Prostate gland (tissue), 2 donors: ENCODE measurements around the gene CALB2. TPM values are rescaled to one million over a fixed set of nuclear protein-coding genes. Genes with fewer than 3 reads are reported as not detected.

Experiments
- DNase-seq: peaks from one replicate; pipeline ENCODE4 v3.0.0-alpha.2; 2019; ENCODE audit warnings: low spot score
- H3K27ac ChIP-seq, 2 donors: fragments of 200-600 bp; sonication (generic); 2 replicates each; pipeline ENCODE4 v1.5.1; 2017 to 2019
- H3K27me3 ChIP-seq: fragments of 200-600 bp; sonication (generic); replicated peaks from 2 replicates; pipeline ENCODE4 v1.5.1; 2019; ENCODE audit not compliant: insufficient read depth
- H3K36me3 ChIP-seq, 2 donors: fragments of 200-600 bp; sonication (generic); 1 replicate in 1 of 2; 2 replicates in 1 of 2; pipeline versions ENCODE4 v1.5.1 to v1.8.1; 2017 to 2019
- H3K4me1 ChIP-seq: fragments of 200-600 bp; sonication (generic); replicated peaks from 2 replicates; pipeline ENCODE4 v1.5.1; 2019
- H3K4me3 ChIP-seq, 2 donors: fragments of 200-600 bp; sonication (generic); 2 replicates each; pipeline ENCODE4 v1.5.1; 2017 to 2019
- H3K9me3 ChIP-seq: fragments of 200-600 bp; sonication (generic); 2 replicates; pipeline ENCODE4 v1.5.1; 2017
- POLR2A ChIP-seq: fragments of 450-650 bp; IDR thresholded peaks from one replicate; pipeline ENCODE4 v1.6.1; 2016; ENCODE audit warnings: antibody characterized with exemption, mild to moderate bottlenecking
- POLR2AphosphoS5 ChIP-seq: sonication (generic); formaldehyde crosslinking; IDR thresholded peaks from one replicate; pipeline ENCODE4 v1.6.1; 2017; ENCODE audit warnings: antibody characterized with exemption
- WGBS: methylation state at CpG from one replicate; pipeline ENCODE4 v1.1.5; 2018; 5-methylcytosine and 5-hydroxymethylcytosine counted together
- intact Hi-C: fragments of 100-400 bp; cut with DNase I; formaldehyde crosslinking; loops from one replicate; pipeline ENCODE4 v1.14.2; 2022
- total RNA-seq, 2 donors: library from RNA; depleted of rRNA; stranded (reverse); fragments of >200 nt; gene quantifications; one replicate each; pipeline ENCODE4 v1.1.0, GENCODE V29; 2016
- TF ChIP-seq, protein P1 (sequence below), 4 experiments: fragments of 200-600 bp in 2 of 4; fragments of 450-650 bp in 2 of 4; sonication (generic) in 2 of 4; IDR thresholded peaks; 1 replicate in 3 of 4; 2 replicates in 1 of 4; pipeline ENCODE4 v1.5.1; 2016 to 2019; ENCODE audit warnings: antibody characterized with exemption in 4 of 4, mild to moderate bottlenecking in 2 of 4, moderate library complexity in 2 of 4

The CALB2 gene
- total RNA-seq, 2 donors from 2014 or later = 2.4 to 6.9 TPM

DNA sequence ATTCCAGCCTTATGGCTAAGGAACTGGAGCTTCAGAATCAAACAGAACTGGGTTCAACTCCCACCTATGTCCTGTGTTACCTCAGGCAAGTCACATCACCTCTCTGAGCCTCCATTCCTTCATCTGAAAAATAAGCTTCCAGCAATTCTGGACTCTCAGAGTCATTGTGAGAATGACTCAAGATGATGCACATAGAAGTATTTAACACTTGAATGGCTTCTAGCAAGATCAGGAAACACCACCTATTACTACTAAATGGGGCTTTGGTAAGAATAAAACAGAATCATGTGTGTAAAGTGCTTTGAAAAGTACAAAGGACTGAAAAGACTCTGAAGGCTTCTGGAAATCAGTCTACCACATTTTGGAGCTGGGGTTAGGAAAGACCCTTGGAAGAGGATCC is 30.8 kb upstream of the CALB2 start:
- no peaks in the 10 kb centered on the region for H3K9me3 ChIP-seq
- TF ChIP-seq, protein P1, sequence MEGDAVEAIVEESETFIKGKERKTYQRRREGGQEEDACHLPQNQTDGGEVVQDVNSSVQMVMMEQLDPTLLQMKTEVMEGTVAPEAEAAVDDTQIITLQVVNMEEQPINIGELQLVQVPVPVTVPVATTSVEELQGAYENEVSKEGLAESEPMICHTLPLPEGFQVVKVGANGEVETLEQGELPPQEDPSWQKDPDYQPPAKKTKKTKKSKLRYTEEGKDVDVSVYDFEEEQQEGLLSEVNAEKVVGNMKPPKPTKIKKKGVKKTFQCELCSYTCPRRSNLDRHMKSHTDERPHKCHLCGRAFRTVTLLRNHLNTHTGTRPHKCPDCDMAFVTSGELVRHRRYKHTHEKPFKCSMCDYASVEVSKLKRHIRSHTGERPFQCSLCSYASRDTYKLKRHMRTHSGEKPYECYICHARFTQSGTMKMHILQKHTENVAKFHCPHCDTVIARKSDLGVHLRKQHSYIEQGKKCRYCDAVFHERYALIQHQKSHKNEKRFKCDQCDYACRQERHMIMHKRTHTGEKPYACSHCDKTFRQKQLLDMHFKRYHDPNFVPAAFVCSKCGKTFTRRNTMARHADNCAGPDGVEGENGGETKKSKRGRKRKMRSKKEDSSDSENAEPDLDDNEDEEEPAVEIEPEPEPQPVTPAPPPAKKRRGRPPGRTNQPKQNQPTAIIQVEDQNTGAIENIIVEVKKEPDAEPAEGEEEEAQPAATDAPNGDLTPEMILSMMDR (IDR thresholded peaks at IDR 0.05) = no peak
- TF ChIP-seq POLR2AphosphoS5 (no peak), POLR2A (no peak)
- H3K4me1 ChIP-seq = no peaks in the 10 kb centered on the region
- no peaks in the 10 kb centered on the region for H3K27me3 ChIP-seq
- no peak overlapping the region for H3K27ac ChIP-seq
- no peak for DNase-seq
- no peak overlapping the region for H3K4me3 ChIP-seq
- no peaks in the 10 kb centered on the region for H3K36me3 ChIP-seq
- intact Hi-C loops = no loop called here

DNA sequence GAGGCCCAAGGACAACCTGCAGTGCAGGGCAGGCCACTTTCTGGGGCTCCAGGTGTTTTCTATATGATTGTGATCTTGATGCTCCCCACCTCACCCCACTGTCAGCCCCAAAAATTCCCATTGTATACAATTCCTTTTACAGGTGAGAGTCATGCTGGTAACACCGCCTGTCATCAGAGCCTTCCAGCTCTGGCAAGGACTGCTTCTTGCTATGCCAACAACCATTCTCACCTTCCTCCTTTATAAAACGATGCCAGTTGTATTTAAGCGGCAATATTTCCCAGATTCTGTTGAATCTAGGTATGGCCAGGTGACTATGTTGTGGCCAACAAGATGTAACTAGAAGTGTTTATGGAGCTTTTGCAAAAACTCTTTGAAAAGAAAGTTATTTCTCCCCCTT is 30.4 kb upstream of the CALB2 start:
- Histone ChIP-seq H3K36me3 (no peaks in the 10 kb centered on the region), H3K4me1 (no peaks in the 10 kb centered on the region), H3K27ac (no peak overlapping the region), H3K27me3 (no peaks in the 10 kb centered on the region), H3K9me3 (no peaks in the 10 kb centered on the region), H3K4me3 (no peak overlapping the region)
- intact Hi-C loops = no loop called here
- TF ChIP-seq POLR2AphosphoS5 (no peak), POLR2A (no peak)
- TF ChIP-seq, protein P1 (IDR thresholded peaks at IDR 0.05) = no peak
- WGBS = 72% methylated on average over 3 of the region's 3 CpGs
- DNase-seq = no peak

DNA sequence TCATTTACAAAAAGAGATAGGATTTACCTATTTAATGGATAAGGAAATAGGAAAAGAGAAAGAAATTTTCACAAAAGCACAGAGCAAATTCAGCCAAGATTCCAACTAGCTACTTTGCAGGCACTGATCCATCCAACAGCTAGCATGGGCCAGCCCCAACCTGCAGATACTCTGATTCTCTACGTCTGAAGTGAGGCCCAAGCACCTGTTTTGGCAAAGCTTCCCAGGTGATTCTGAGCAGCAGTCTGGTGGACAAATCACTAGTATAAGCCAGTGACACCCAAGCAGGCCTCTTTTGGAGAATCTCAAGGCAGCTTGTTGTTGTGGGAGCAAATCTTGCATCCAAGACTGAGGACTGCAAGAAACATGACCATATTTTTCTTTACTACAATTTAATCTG is 20.9 kb upstream of the CALB2 start:
- no peaks in the 10 kb centered on the region for H3K36me3 ChIP-seq
- 22% methylated on average over 1 of the region's 1 CpG for WGBS
- H3K4me1 ChIP-seq = no peaks in the 10 kb centered on the region
- intact Hi-C loops = no loop called here
- no peak overlapping the region for H3K4me3 ChIP-seq
- H3K9me3 ChIP-seq = no peaks in the 10 kb centered on the region
- H3K27ac ChIP-seq = no peak overlapping the region
- DNase-seq = no peak
- TF ChIP-seq POLR2A = no peak
- no peak for TF ChIP-seq POLR2AphosphoS5
- TF ChIP-seq, protein P1 (IDR thresholded peaks at IDR 0.05) = no peak
- H3K27me3 ChIP-seq = no peaks in the 10 kb centered on the region

DNA sequence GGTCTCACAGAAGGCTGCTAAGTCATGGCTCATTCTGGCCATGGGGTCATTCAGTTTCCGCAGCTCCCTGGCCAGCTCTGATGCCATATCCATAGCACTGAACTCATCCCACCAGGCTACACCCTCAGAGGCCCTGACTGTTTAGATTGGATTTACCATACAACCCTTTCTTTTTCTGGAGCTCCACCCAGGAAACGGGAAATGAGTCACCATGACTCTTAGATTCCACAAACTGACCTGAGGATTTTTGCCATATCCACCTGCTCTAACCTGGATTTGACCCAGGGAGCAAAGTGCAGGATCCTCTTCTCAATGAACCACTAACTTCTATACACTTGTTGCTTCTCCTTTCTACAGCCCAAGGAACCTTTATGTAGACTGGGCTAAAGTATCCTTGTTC is 20.3 kb upstream of the CALB2 start:
- WGBS = 90% methylated on average over 2 of the region's 2 CpGs
- intact Hi-C loops = no loop called here
- no peaks in the 10 kb centered on the region for H3K4me1 ChIP-seq
- no peaks in the 10 kb centered on the region for H3K27me3 ChIP-seq
- H3K4me3 ChIP-seq = no peak overlapping the region
- TF ChIP-seq, protein P1 (IDR thresholded peaks at IDR 0.05) = no peak
- no peak for TF ChIP-seq POLR2A
- no peak for TF ChIP-seq POLR2AphosphoS5
- no peaks in the 10 kb centered on the region for H3K9me3 ChIP-seq
- no peak for DNase-seq
- H3K27ac ChIP-seq = no peak overlapping the region
- H3K36me3 ChIP-seq = no peaks in the 10 kb centered on the region

DNA sequence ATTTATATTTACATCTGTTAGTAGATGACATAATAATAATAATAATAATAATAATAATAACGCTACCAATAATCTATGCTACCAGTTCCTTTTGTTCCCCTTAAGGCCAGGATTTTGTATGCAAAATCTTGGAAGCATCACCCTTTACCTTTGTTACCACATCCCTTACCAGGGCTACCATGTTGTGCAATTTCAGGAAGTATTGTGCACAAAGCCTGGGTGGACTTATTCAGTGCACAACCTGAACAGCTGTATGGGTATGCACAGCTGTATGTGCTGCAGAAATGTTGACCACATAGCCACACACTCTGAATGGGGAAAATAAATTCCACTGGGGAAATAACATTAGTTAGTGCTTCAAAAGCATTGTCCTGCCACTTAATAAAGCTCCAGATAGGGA is 19.9 kb upstream of the CALB2 start:
- WGBS = 88% methylated on average over 1 of the region's 1 CpG
- Histone ChIP-seq H3K36me3 (no peaks in the 10 kb centered on the region), H3K4me3 (no peak overlapping the region), H3K27ac (no peak overlapping the region), H3K4me1 (no peaks in the 10 kb centered on the region), H3K27me3 (no peaks in the 10 kb centered on the region), H3K9me3 (no peaks in the 10 kb centered on the region)
- TF ChIP-seq, protein P1 (IDR thresholded peaks at IDR 0.05) = no peak
- TF ChIP-seq POLR2A (no peak), POLR2AphosphoS5 (no peak)
- intact Hi-C loops = no loop called here
- DNase-seq = no peak
